Uterus (tissue), 4 donors: ENCODE data around the gene PLCD4. TPM values are rescaled to one million over a fixed set of nuclear protein-coding genes. Genes with fewer than 3 reads are reported as not detected.

Experiments
- DNase-seq, 2 donors: peaks; one replicate each; pipeline ENCODE4 v3.0.0-alpha.2; 2019 to 2020
- H3K27ac ChIP-seq, 2 donors: fragments of 200-600 bp; sonication (generic); 1 replicate in 1 of 2; 2 replicates in 1 of 2; pipeline ENCODE4 v1.5.1; 2016 to 2018
- H3K27me3 ChIP-seq, 2 donors: fragments of 200-600 bp; sonication (generic); one replicate each; pipeline ENCODE4 v1.5.1; 2018 to 2019; ENCODE audit warnings: control low read depth in 1 of 2
- H3K36me3 ChIP-seq, 2 donors: fragments of 200-600 bp; sonication (generic); one replicate each; pipeline ENCODE4 v1.5.1; 2019; ENCODE audit warnings: control low read depth in 1 of 2
- H3K4me1 ChIP-seq, 2 donors: fragments of 200-600 bp; sonication (generic); one replicate each; pipeline ENCODE4 v1.5.1; 2018 to 2019; ENCODE audit warnings: control low read depth in 1 of 2
- H3K4me3 ChIP-seq, 2 donors: fragments of 200-600 bp; sonication (generic); 1 replicate in 1 of 2; 2 replicates in 1 of 2; pipeline ENCODE4 v1.5.1; 2018 to 2019; ENCODE audit warnings: mild to moderate bottlenecking in 1 of 2
- H3K9me3 ChIP-seq, 2 donors: fragments of 200-600 bp; sonication (generic); one replicate each; pipeline ENCODE4 v1.5.1; 2019; ENCODE audit warnings: control low read depth in 1 of 2
- CTCF ChIP-seq, 4 experiments: fragments of 200-600 bp in 2 of 4; fragments of 450-650 bp in 2 of 4; sonication (generic) in 2 of 4; IDR thresholded peaks; one replicate each; pipeline ENCODE4 v1.5.1; 2016 to 2019; ENCODE audit warnings: antibody characterized with exemption in 4 of 4, mild to moderate bottlenecking in 2 of 4, moderate library complexity in 1 of 4
- POLR2A ChIP-seq, 2 donors: fragments of 450-650 bp; IDR thresholded peaks; one replicate each; pipeline ENCODE4 v1.6.1; 2016; ENCODE audit warnings: antibody characterized with exemption in 2 of 2, mild to moderate bottlenecking in 1 of 2, moderate library complexity in 1 of 2
- intact Hi-C: fragments of 100-400 bp; cut with DNase I; formaldehyde crosslinking; loops from one replicate; pipeline ENCODE4 v1.15.1; 2023; ENCODE audit warnings: low total_unique reads
- total RNA-seq, 4 donors: library from RNA; depleted of rRNA in 3 of 4; stranded (reverse); fragments of >200 nt in 3 of 4; gene quantifications; one replicate each; pipeline versions ENCODE4 v1.1.0 to v1.2.4, GENCODE V29; 2014 to 2023
- donor health status: DM: yes; HTN: yes; CAD: no.

PLCD4 gene
- total RNA-seq, 4 donors from 2014 or later, result 0.26 to 2.4 (median 1.2) TPM; not detected in 1

GRCh38 chr2:218567797-218568189 is 39.9 kb upstream of the PLCD4 start:
- Histone ChIP-seq H3K27me3 (no peaks in the 10 kb centered on the region), H3K4me3 (peak overlapping the region; percentile 63 to 95), H3K9me3 (no peaks in the 10 kb centered on the region), H3K4me1 (peaks cover 0 to 13% of the 10 kb centered on the region in 2 donors), H3K27ac (peak overlapping the region; percentile 92 to 94), H3K36me3 (no peaks in the 10 kb centered on the region)
- intact Hi-C loops, result no loop called here
- no peak for DNase-seq
- TF ChIP-seq CTCF (IDR thresholded peaks at IDR 0.05) (no peak), POLR2A (IDR thresholded peaks at IDR 0.05) (no peak)

GRCh38 chr2:218568190-218569037 is 39.3 kb upstream of the PLCD4 start, which contains the start of the genes CNOT9 and USP37:
Gene CNOT9 (plus strand): TSS chr2:218568839. CDS start chr2:218568955, 116 bp downstream.
Gene USP37 (minus strand): TSS chr2:218568351. CDS start chr2:218558653, 9,698 bp downstream.
- H3K4me3 ChIP-seq, result peak within 1 kb of the TSS; percentile 63 to 95
- no peaks in the 10 kb centered on the region for H3K36me3 ChIP-seq
- H3K27ac ChIP-seq, result peak within 1 kb of the TSS; percentile 92 to 94
- no peaks in the 10 kb centered on the region for H3K27me3 ChIP-seq
- TF ChIP-seq POLR2A (IDR thresholded peaks at IDR 0.05) (peak; percentile 74 to 82), CTCF (IDR thresholded peaks at IDR 0.05) (peak in 2 of 4 experiments; percentile 7 to 15)
- no peaks in the 10 kb centered on the region for H3K9me3 ChIP-seq
- peaks cover 0 to 13% of the 10 kb centered on the region in 2 donors for H3K4me1 ChIP-seq
- peak; percentile 100 for DNase-seq
- intact Hi-C loops, result no loop called here

GRCh38 chr2:218569038-218569431 is 38.7 kb upstream of the PLCD4 start:
- no peaks in the 10 kb centered on the region for H3K27me3 ChIP-seq

GRCh38 chr2:218569661-218570500 is 37.8 kb upstream of the PLCD4 start:
- no peak for DNase-seq
- Histone ChIP-seq H3K36me3 (no peaks in the 10 kb centered on the region), H3K27ac (peak overlapping the region; percentile 92 to 94), H3K9me3 (no peaks in the 10 kb centered on the region), H3K27me3 (no peaks in the 10 kb centered on the region), H3K4me1 (peaks cover 0 to 13% of the 10 kb centered on the region in 2 donors), H3K4me3 (peak overlapping the region; percentile 63 to 95)
- intact Hi-C loops, result no loop called here
- TF ChIP-seq CTCF (IDR thresholded peaks at IDR 0.05), result no peak
- no peak for TF ChIP-seq POLR2A (IDR thresholded peaks at IDR 0.05)

More at GRCh38 chr2:218569038-218569431, 38.7 kb upstream of the PLCD4 start:
- no peaks in the 10 kb centered on the region for H3K9me3 ChIP-seq
- H3K36me3 ChIP-seq, result no peaks in the 10 kb centered on the region
- peak; percentile 32 to 40 for DNase-seq
- intact Hi-C loops, result no loop called here
- peak overlapping the region; percentile 92 to 94 for H3K27ac ChIP-seq
- no peak for TF ChIP-seq CTCF (IDR thresholded peaks at IDR 0.05)
- no peak for TF ChIP-seq POLR2A (IDR thresholded peaks at IDR 0.05)
- peaks cover 0 to 13% of the 10 kb centered on the region in 2 donors for H3K4me1 ChIP-seq
- H3K4me3 ChIP-seq, result peak overlapping the region; percentile 63 to 95
